Retinal pigment epithelial cell (primary cell): ENCODE data around the gene GALK2.

Source experiments
- DNase-seq: peaks from one replicate; pipeline ENCODE4 v3.0.0-alpha.2; 2010; ENCODE audit warnings: low read depth
- H3K4me3 ChIP-seq: 2 replicates; pipeline ENCODE4 v1.5.1; 2011; ENCODE audit warnings: mild to moderate bottlenecking, low read length, control low read depth, moderate library complexity
- TF ChIP-seq, protein P1 (sequence below): conservative IDR thresholded peaks from 2 replicates; pipeline ENCODE4 v1.5.1; 2011; ENCODE audit warnings: low read depth, low read length, control low read depth, inconsistent platforms

The GALK2 gene

DNA sequence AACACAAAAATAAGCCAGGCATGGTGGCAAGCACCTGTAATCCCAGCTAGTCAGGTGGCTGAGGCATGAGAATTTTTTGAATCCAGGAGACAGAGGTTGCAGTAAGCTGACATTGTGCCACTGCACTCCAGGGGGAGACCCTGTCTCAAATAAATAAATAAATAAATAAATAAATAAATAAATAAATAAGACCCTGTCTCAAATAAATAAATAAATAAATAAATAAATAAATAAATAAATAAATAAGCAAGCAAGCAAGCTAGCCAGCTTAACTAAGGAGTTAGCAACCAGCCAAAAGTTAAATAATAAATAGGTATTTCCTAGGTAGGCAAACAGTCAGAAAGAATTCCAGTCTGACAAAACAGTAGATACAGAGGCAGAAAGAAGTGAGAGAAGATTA lies 123.9 kb downstream of the GALK2 start:
- TF ChIP-seq, protein P1, sequence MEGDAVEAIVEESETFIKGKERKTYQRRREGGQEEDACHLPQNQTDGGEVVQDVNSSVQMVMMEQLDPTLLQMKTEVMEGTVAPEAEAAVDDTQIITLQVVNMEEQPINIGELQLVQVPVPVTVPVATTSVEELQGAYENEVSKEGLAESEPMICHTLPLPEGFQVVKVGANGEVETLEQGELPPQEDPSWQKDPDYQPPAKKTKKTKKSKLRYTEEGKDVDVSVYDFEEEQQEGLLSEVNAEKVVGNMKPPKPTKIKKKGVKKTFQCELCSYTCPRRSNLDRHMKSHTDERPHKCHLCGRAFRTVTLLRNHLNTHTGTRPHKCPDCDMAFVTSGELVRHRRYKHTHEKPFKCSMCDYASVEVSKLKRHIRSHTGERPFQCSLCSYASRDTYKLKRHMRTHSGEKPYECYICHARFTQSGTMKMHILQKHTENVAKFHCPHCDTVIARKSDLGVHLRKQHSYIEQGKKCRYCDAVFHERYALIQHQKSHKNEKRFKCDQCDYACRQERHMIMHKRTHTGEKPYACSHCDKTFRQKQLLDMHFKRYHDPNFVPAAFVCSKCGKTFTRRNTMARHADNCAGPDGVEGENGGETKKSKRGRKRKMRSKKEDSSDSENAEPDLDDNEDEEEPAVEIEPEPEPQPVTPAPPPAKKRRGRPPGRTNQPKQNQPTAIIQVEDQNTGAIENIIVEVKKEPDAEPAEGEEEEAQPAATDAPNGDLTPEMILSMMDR = no peak
- no peak for DNase-seq
- no peak overlapping the region for H3K4me3 ChIP-seq

DNA sequence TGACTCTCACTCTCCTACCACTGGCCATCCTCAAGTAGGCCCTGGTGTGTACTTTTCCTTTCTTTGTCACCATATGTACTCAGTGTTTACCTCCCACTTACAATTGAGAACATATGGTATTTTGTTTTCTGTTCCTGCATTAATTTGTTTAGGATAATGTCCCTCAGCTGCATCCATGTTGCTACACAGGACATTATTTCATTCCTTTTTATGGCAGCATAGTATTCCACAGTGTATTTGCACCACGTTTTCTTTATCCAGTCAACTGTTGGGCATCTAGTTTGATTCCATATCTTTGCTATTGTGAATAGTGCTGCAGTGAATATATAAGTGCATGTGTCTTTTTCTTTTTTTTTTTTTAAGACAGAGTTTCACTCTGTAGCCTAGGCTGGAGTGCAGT lies 126.2 kb downstream of the GALK2 start:
- no peak overlapping the region for H3K4me3 ChIP-seq
- DNase-seq = no peak

DNA sequence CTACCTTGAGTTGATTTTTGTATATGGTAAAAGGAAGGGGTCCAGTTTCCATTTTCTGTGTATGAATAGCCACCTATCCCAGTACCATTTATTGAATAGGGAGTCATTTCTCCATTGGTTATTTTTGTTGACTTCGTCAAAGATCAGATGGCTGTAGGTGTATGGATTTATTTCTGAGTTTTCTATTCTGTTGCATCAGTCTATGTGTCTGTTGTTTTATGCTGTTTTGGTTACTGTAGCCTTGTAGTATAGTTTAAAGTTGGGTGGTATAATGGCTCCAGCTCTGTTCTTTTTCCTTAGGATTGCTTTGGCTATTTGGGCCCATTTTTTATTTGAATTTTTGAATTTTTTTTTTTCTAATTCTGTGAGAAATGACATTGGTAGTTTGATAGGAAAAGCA lies 127.5 kb downstream of the GALK2 start:
- no peak overlapping the region for H3K4me3 ChIP-seq
- DNase-seq = no peak
- TF ChIP-seq, protein P1 = no peak

More for the DNA sequence above, 126.2 kb downstream of the GALK2 start:
- TF ChIP-seq, protein P1 = no peak

DNA sequence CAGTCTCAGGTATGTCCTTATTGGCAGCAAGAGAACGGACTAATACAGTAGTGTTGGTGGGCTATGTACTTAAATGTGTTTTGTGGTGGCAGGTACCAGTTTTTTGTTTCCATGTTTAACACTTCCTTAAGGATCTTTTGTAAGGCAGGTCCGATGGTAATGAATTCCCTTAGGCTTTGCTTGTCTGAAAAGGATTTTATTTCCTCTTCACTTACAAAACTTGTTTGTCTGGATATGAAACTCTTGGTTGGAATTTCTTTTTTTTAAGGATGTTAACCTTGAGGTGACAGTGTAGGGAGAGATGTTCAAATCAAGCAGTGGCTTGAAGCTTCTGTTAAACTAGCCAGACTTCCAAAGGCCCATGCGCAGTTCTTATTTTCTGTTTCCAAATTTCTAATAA lies 130.8 kb downstream of the GALK2 start:
- H3K4me3 ChIP-seq = no peak overlapping the region
- TF ChIP-seq, protein P1 = no peak
- no peak for DNase-seq

DNA sequence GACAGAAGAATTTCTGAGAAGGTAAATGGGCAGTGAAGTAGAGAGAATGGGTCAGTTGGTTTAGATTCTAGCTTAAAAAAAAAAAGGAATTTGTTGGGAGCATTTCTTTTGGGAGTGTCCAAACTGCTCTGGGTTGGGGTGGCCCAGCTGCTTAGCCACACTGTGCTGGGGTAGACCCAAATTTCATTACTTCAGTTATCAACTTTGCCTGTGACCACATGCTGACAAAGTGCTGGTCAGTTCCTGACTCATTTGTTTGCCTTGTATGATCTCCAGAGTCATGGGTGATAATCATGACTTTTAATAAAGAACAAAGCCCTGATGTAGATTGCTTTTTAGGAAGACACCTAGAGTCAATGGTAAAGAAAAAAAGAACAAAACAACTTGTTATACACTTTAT lies 131.5 kb downstream of the GALK2 start:
- TF ChIP-seq, protein P1 = no peak
- no peak for DNase-seq
- no peak overlapping the region for H3K4me3 ChIP-seq

DNA sequence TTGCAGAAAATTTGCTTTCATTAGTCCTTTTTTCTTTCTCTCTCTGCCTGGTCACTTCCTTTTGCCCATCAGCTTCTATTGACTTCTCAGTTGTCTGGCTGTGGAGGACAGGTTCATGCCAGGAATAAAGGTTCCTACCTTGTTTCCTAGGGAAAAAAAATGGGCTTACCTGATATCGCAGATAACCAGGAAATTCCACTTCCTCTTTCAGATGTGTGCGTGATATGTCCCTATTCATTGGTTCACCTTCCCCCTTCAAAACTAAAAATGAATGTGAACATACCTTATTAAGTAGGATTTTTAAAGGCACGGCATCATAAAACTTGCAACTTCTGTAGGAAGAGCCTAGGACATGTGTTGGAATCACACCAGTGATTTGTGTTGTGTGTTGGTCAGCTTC lies 133.0 kb downstream of the GALK2 start:
- H3K4me3 ChIP-seq = no peak overlapping the region
- TF ChIP-seq, protein P1 = no peak
- DNase-seq = no peak

DNA sequence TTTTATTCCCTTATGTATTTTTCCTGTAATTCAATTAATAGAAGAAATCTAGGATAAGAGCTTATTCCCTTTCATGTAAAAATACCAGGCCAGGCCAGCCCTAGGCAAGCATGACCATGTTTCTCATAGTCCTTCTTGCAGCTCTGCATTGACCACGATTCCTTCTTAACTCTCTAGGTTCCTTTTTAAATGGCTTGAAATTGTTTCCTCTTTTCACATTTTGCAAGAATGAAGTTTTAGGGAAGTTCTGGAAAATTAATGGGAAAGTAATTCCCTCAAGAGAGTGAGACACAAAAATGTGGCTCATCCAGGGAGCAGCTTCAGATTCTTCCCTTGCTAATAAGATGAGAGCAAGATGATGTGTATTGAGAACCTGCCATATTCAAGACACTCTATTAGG lies 136.5 kb downstream of the GALK2 start:
- TF ChIP-seq, protein P1 = no peak
- no peak overlapping the region for H3K4me3 ChIP-seq
- no peak for DNase-seq
